GM18867 (cell line): ENCODE data around the gene TOMM20.

Source experiments
- ATAC-seq: cut with Tn5 transposase; IDR thresholded peaks from one replicate; pipeline ENCODE4 v1.9.1; 2021; ENCODE audit warnings: mild to moderate bottlenecking, moderate library complexity; ENCODE audit not compliant: unreplicated experiment

TOMM20 gene

GRCh38 chr1:235136111-235136510, 7.5 kb upstream of the TOMM20 start:
- no peak for ATAC-seq

- ATAC-seq, result no peak
Measured at GRCh38 chr1:235134171-235134570, 5.5 kb upstream of the TOMM20 start.

- ATAC-seq, result no peak
Measured at GRCh38 chr1:235133086-235133485, 4.4 kb upstream of the TOMM20 start.

GRCh38 chr1:235131961-235132360, 3.3 kb upstream of the TOMM20 start:
- no peak for ATAC-seq

- no peak for ATAC-seq
Measured at GRCh38 chr1:235130766-235131270, 2.2 kb upstream of the TOMM20 start.

GRCh38 chr1:235129774-235130570, 1.3 kb upstream of the TOMM20 start:
- ATAC-seq, result no peak

GRCh38 chr1:235127732-235128455, 743 bp downstream of the TOMM20 start:
- no peak for ATAC-seq

- no peak for ATAC-seq
Measured at GRCh38 chr1:235127203-235127602, 1.4 kb downstream of the TOMM20 start.

GRCh38 chr1:235124665-235125064, 4.0 kb downstream of the TOMM20 start:
- ATAC-seq, result no peak

- ATAC-seq, result no peak
Measured at GRCh38 chr1:235124111-235124510, 4.5 kb downstream of the TOMM20 start.

- no peak for ATAC-seq
Measured at GRCh38 chr1:235122348-235122747, 6.3 kb downstream of the TOMM20 start.

GRCh38 chr1:235113183-235113917, 15.3 kb downstream of the TOMM20 start:
- ATAC-seq, result no peak

- no peak for ATAC-seq
Measured at GRCh38 chr1:235112297-235113182, 16.1 kb downstream of the TOMM20 start.

- no peak for ATAC-seq
Measured at GRCh38 chr1:235111107-235111506, 17.5 kb downstream of the TOMM20 start.

GRCh38 chr1:235108876-235109275, 19.8 kb downstream of the TOMM20 start:
- no peak for ATAC-seq

GRCh38 chr1:235108185-235108593, 20.4 kb downstream of the TOMM20 start:
- no peak for ATAC-seq

GRCh38 chr1:235107368-235108184, 21.1 kb downstream of the TOMM20 start:
- ATAC-seq, result no peak

- no peak for ATAC-seq
Measured at GRCh38 chr1:235106457-235106856, 22.2 kb downstream of the TOMM20 start.
